GM12864 (cell line): ENCODE measurements around the gene SORCS1.

Experiments used
- DNase-seq: peaks from one replicate; pipeline ENCODE4 v3.0.0-alpha.2; 2011; ENCODE audit warnings: low read depth
- H3K4me3 ChIP-seq: 2 replicates; pipeline ENCODE4 v1.5.1; 2011; ENCODE audit warnings: mild to moderate bottlenecking, low read depth, low read length, control low read depth
- CTCF ChIP-seq: IDR thresholded peaks from 2 replicates; pipeline ENCODE4 v1.5.1; 2011; ENCODE audit warnings: low read depth, mild to moderate bottlenecking, moderate library complexity, low read length, control low read depth, inconsistent platforms; ENCODE audit errors: missing control alignments

The SORCS1 gene

GRCh38 chr10:106830006-106830405, 334.5 kb downstream of the SORCS1 start:
- DNase-seq: no peak
- no peak for TF ChIP-seq CTCF

GRCh38 chr10:106826716-106827115, 337.8 kb downstream of the SORCS1 start:
- TF ChIP-seq CTCF: no peak
- H3K4me3 ChIP-seq: no peak overlapping the region
- DNase-seq: no peak

More at GRCh38 chr10:106830006-106830405, 334.5 kb downstream of the SORCS1 start:
- H3K4me3 ChIP-seq: no peak overlapping the region

GRCh38 chr10:106825576-106826364, 338.7 kb downstream of the SORCS1 start:
- DNase-seq: no peak
- no peak for TF ChIP-seq CTCF
- no peak overlapping the region for H3K4me3 ChIP-seq

GRCh38 chr10:106820579-106820978, 343.9 kb downstream of the SORCS1 start:
- no peak for DNase-seq
- no peak for TF ChIP-seq CTCF
- H3K4me3 ChIP-seq: no peak overlapping the region

GRCh38 chr10:106819490-106819889, 345.0 kb downstream of the SORCS1 start:
- no peak for TF ChIP-seq CTCF
- no peak for DNase-seq
- H3K4me3 ChIP-seq: no peak overlapping the region

- DNase-seq: no peak
- H3K4me3 ChIP-seq: no peak overlapping the region
- TF ChIP-seq CTCF: no peak
These were observed 348.0 kb downstream of the SORCS1 start for GRCh38 chr10:106816318-106817085.
